Activated CD8-positive, alpha-beta T cell treated with anti-CD3 and anti-CD28 coated beads, Interleukin-2, amount 10 ng/mL, durations not matched to agents 7 days and 5 days (primary cell): Measurements from ENCODE around the gene CPNE4. TPM values are rescaled to one million over a fixed set of nuclear protein-coding genes. Genes with fewer than 3 reads are reported as not detected.
"Not testable (repeated sequence)": the region's sequence is repeated elsewhere in the genome, so short reads cannot be mapped to it uniquely, and the experiment has no call there.

ENCODE experiments used
- ATAC-seq: fragments of 150-1000 bp; cut with Tn5 transposase; one replicate; pipeline ENCODE4 v1.10.0; 2021; ENCODE audit warnings: moderate library complexity
- CTCF ChIA-PET: fragments of 350-600 bp; sonication (Branson Sonifier 250); formaldehyde crosslinking; loops from one replicate; lab custom pipeline; 2021; ENCODE audit warnings: antibody characterized with exemption; lab: Charles Lee
- POLR2A ChIA-PET: fragments of 350-600 bp; sonication (Branson Sonifier 250); formaldehyde crosslinking; loops from one replicate; lab custom pipeline; 2021; ENCODE audit warnings: antibody characterized with exemption; lab: Charles Lee
- DNase-seq: peaks from one replicate; pipeline ENCODE4 v3.0.0-alpha.2; 2020
- H3K27ac Mint-ChIP-seq: one replicate; pipeline ENCODE4 v1.8.0; 2021; ENCODE audit warnings: mild to moderate bottlenecking, mixed read lengths
- H3K27me3 Mint-ChIP-seq: one replicate; pipeline ENCODE4 v1.8.0; 2021; ENCODE audit warnings: low read depth, mixed read lengths
- H3K36me3 Mint-ChIP-seq: one replicate; pipeline ENCODE4 v1.8.0; 2021; ENCODE audit warnings: low read depth, mixed read lengths
- H3K4me1 Mint-ChIP-seq: one replicate; pipeline ENCODE4 v1.8.0; 2021; ENCODE audit warnings: low read depth, mixed read lengths
- H3K4me3 Mint-ChIP-seq: one replicate; pipeline ENCODE4 v1.8.0; 2021; ENCODE audit warnings: mild to moderate bottlenecking, mixed read lengths
- H3K9me3 Mint-ChIP-seq: one replicate; pipeline ENCODE4 v1.8.0; 2022; ENCODE audit warnings: mixed read lengths; ENCODE audit not compliant: insufficient read depth
- total RNA-seq, 2 experiments: library from RNA; stranded (reverse); gene quantifications; one replicate each; pipeline ENCODE4 v1.2.3, GENCODE V29; 2021

The CPNE4 gene
- total RNA-seq, 2 experiments from 2014 or later = not detected

DNA sequence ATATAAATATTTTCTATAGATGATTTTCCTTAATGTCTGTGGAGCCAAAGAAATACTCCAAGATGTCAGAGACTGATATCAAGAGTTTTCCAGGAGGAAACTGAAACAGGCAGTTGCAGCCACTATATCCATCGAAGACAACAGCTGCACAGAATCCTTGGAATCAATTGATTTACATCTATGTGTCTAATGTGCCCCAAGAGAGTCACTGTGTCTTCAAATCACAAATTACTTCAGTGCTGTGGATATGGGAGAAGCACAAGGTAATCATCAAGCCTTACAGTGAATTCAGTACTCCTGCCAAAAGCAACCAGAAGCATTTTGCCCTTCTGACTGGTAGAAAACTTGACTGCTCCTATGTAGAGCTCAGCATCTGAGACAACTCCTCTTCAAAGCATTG is 51.1 kb downstream of the CPNE4 start:
- CTCF ChIA-PET = no interaction called here

GRCh38 chr3:131981323-131981722 is 53.5 kb downstream of the CPNE4 start:
- Mint-ChIP-seq H3K27me3 (no peaks in the 10 kb centered on the region), H3K4me3 (no peak overlapping the region), H3K4me1 (no peaks in the 10 kb centered on the region), H3K27ac (no peak overlapping the region), H3K36me3 (no peaks in the 10 kb centered on the region), H3K9me3 (no peaks in the 10 kb centered on the region)
- DNase-seq = no peak
- ATAC-seq = no peak
- CTCF ChIA-PET = no interaction called here
- POLR2A ChIA-PET = no interaction called here

More for the DNA sequence above, 51.1 kb downstream of the CPNE4 start:
- POLR2A ChIA-PET = no interaction called here
- no peak for DNase-seq
- Mint-ChIP-seq H3K4me1 (no peaks in the 10 kb centered on the region), H3K9me3 (no peaks in the 10 kb centered on the region), H3K27me3 (no peaks in the 10 kb centered on the region), H3K4me3 (no peak overlapping the region), H3K27ac (no peak overlapping the region), H3K36me3 (no peaks in the 10 kb centered on the region)
- no peak for ATAC-seq

DNA sequence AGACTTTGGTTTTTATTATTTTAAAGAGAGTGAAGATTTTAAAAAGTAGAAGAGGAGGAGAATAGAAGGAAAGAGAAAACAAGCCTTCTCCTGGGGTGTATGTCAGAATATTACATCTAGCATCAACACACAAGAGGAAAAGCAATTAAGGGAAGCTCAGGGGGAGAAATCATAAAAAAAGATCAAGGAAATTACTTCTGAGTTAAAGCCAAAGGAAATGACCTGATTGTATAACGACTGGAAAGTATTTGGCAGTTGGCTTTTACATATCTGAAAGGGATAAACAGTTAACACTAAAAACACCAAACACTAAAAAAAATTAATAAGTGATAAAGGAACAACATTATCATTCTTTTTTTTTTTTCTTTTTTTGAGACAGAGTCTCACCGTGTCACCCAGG is 58.4 kb downstream of the CPNE4 start:
- Mint-ChIP-seq H3K4me3 (no peak overlapping the region), H3K4me1 (no peaks in the 10 kb centered on the region), H3K27ac (no peak overlapping the region), H3K36me3 (no peaks in the 10 kb centered on the region), H3K9me3 (no peaks in the 10 kb centered on the region), H3K27me3 (no peaks in the 10 kb centered on the region)
- ChIA-PET CTCF (no interaction called here), POLR2A (no interaction called here)
- DNase-seq = no peak
- ATAC-seq = no peak

GRCh38 chr3:131975047-131975446 is 59.8 kb downstream of the CPNE4 start:
- Mint-ChIP-seq H3K36me3 (no peaks in the 10 kb centered on the region), H3K4me1 (no peaks in the 10 kb centered on the region), H3K27ac (no peak overlapping the region), H3K4me3 (no peak overlapping the region), H3K27me3 (no peaks in the 10 kb centered on the region), H3K9me3 (no peaks in the 10 kb centered on the region)
- DNase-seq = no peak
- no peak for ATAC-seq
- ChIA-PET POLR2A (no interaction called here), CTCF (no interaction called here)

DNA sequence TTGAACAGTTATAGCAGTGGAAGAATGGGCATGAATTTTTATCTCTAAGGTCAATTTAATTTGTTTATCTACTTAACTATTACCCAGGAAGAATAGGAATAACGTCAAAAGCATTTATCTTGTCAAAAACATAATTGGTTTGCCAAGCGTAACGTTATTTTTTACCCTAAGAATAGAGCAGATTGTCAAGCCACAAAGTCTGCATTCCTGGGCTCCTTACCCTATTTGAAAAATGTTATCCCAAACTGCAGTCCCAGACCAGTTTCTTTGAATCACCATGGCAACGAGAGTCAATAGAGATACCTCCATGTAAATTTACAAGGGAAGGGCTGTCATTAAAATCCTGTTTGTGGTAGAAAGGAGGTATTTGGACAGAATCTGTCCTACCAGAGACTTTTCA is 61.1 kb downstream of the CPNE4 start:
- ATAC-seq (no peak), DNase-seq (no peak)
- Mint-ChIP-seq H3K36me3 (no peaks in the 10 kb centered on the region), H3K4me1 (no peaks in the 10 kb centered on the region), H3K27ac (no peak overlapping the region), H3K9me3 (no peaks in the 10 kb centered on the region), H3K27me3 (no peaks in the 10 kb centered on the region), H3K4me3 (no peak overlapping the region)
- ChIA-PET CTCF (no interaction called here), POLR2A (no interaction called here)

GRCh38 chr3:131972550-131972949 is 62.3 kb downstream of the CPNE4 start:
- Mint-ChIP-seq H3K27ac (no peak overlapping the region), H3K27me3 (no peaks in the 10 kb centered on the region), H3K36me3 (no peaks in the 10 kb centered on the region), H3K4me3 (no peak overlapping the region), H3K9me3 (no peaks in the 10 kb centered on the region), H3K4me1 (no peaks in the 10 kb centered on the region)
- ATAC-seq = no peak
- no peak for DNase-seq
- ChIA-PET POLR2A (no interaction called here), CTCF (no interaction called here)

- CTCF ChIA-PET = no interaction called here
- POLR2A ChIA-PET = no interaction called here
Measured at GRCh38 chr3:131972091-131972490, 62.7 kb downstream of the CPNE4 start.

DNA sequence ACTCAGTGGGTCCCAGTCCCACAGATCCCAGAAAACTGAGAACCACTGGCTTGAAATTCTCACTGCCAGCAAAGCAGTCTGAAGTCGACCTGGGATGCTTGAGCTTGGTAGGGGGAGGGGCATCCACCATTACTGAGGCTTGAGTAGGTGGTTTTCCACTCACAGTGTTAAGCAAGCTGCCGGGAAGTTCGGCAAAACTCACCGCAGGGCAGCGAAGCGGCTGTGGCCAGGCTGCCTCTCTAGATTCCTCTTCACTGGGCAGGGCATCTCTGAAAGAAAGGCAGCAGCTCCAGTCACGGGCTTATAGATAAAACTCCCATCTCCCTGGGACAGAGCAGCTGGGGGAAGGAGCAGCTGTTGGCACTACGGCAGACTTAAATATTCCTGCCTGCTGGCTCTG is 71.4 kb downstream of the CPNE4 start:
- H3K36me3 Mint-ChIP-seq, H3K27me3 Mint-ChIP-seq, H3K9me3 Mint-ChIP-seq, H3K4me3 Mint-ChIP-seq, CTCF ChIA-PET, H3K27ac Mint-ChIP-seq, DNase-seq, POLR2A ChIA-PET, ATAC-seq, H3K4me1 Mint-ChIP-seq: not testable (repeated sequence)

More at GRCh38 chr3:131972091-131972490, 62.7 kb downstream of the CPNE4 start:
- H3K4me1 Mint-ChIP-seq = no peaks in the 10 kb centered on the region
- H3K27ac Mint-ChIP-seq = no peak overlapping the region
- H3K36me3 Mint-ChIP-seq = no peaks in the 10 kb centered on the region
- H3K27me3 Mint-ChIP-seq = no peaks in the 10 kb centered on the region
- ATAC-seq (no peak), DNase-seq (no peak)
- no peaks in the 10 kb centered on the region for H3K9me3 Mint-ChIP-seq
- H3K4me3 Mint-ChIP-seq = no peak overlapping the region

DNA sequence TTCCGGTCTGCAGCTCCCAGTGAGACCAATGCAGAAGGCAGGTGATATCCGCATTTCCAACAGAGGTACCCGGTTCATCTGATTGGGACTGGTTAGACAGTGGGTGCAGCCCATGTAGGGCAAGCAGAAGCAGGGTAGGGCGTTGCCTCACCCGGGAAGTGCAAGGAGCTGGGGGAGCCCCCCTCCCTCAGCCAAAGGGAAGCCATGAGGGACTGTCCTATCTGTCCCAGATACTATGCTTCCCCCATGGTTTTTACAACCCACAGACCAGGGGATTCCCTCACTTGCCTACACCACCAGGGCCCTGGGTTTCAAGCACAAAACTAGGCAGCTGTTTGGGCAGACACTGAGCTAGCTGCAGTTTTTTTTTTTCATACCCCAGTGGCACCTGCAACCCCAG is 71.8 kb downstream of the CPNE4 start:
- DNase-seq (no peak), ATAC-seq (no peak)
- H3K36me3 Mint-ChIP-seq = no peaks in the 10 kb centered on the region
- no peaks in the 10 kb centered on the region for H3K27me3 Mint-ChIP-seq
- no peaks in the 10 kb centered on the region for H3K4me1 Mint-ChIP-seq
- H3K9me3 Mint-ChIP-seq = no peaks in the 10 kb centered on the region
- no peak overlapping the region for H3K4me3 Mint-ChIP-seq
- no peak overlapping the region for H3K27ac Mint-ChIP-seq
- POLR2A ChIA-PET = no interaction called here
- CTCF ChIA-PET = no interaction called here

DNA sequence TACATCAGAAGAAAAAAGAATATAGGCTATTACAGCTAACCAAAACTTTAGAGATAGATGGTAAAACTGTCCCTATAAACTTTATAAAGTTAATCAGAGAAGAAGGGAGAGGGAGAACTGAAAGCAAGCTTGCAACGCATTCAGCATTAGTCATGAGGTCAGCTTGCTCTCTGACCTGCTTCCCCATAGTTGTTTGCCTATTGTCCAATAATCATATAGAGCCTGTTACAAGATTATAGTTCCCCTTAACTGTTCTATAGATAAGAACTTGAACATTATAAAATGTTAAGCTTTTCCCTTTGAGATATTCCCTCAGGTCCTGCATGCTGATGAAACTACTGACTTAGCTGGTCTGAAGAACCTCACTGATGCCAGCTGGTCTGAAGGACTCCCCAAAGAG is 74.5 kb downstream of the CPNE4 start:
- POLR2A ChIA-PET = no interaction called here
- Mint-ChIP-seq H3K27me3 (no peaks in the 10 kb centered on the region), H3K4me3 (no peak overlapping the region), H3K4me1 (no peaks in the 10 kb centered on the region), H3K9me3 (no peaks in the 10 kb centered on the region), H3K36me3 (no peaks in the 10 kb centered on the region), H3K27ac (no peak overlapping the region)
- no peak for DNase-seq
- ATAC-seq = no peak
- CTCF ChIA-PET = no interaction called here

- POLR2A ChIA-PET = no interaction called here
- ATAC-seq = no peak
- Mint-ChIP-seq H3K4me1 (no peaks in the 10 kb centered on the region), H3K27ac (no peak overlapping the region), H3K9me3 (no peaks in the 10 kb centered on the region), H3K36me3 (no peaks in the 10 kb centered on the region), H3K27me3 (no peaks in the 10 kb centered on the region), H3K4me3 (no peak overlapping the region)
- DNase-seq = no peak
- CTCF ChIA-PET = no interaction called here
Measured at GRCh38 chr3:131957980-131958379, 76.8 kb downstream of the CPNE4 start.

DNA sequence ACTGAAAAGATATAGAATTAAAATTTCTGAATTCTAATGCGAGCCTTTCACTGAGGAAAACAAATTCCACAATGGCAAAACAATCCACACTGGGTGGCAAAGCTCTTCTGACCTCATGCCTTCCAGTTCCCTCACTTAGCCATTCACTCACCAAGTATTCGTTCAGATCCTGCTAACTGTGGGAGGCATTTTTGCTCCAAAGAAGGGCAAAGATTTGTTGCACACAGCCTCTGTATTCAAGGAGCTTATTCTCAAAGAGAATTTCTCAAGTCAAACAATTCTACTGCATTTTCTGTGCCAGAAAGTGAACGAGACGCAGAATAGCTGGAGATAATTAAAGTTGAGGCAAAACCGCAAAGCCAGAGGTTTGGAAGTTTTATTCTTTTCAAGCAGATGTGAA is 77.3 kb downstream of the CPNE4 start:
- POLR2A ChIA-PET = no interaction called here
- no peak overlapping the region for H3K27ac Mint-ChIP-seq
- ATAC-seq (no peak), DNase-seq (no peak)
- no peaks in the 10 kb centered on the region for H3K36me3 Mint-ChIP-seq
- CTCF ChIA-PET = no interaction called here
- H3K27me3 Mint-ChIP-seq = no peaks in the 10 kb centered on the region
- H3K9me3 Mint-ChIP-seq = no peaks in the 10 kb centered on the region
- no peaks in the 10 kb centered on the region for H3K4me1 Mint-ChIP-seq
- H3K4me3 Mint-ChIP-seq = no peak overlapping the region

DNA sequence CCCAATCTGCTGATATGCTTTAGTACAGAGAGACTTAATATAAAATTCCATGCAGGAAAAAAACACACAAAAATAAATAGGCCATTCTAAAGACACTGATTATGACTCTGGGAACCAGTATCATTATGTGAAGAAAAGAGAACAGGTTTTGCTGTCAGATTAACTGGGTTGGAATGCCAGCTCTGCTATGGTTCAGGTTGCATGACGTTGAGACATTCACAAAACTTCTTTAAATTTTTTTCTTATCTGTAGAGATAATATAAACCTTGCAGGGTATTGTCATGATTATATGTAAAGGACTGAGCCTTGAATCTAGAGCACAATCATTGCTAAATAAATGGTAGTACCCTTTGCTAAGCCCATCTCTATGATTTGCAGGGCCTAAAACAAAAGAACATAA is 86.0 kb downstream of the CPNE4 start:
- CTCF ChIA-PET = no interaction called here
- Mint-ChIP-seq H3K9me3 (no peaks in the 10 kb centered on the region), H3K36me3 (no peaks in the 10 kb centered on the region), H3K4me3 (no peak overlapping the region), H3K4me1 (peaks cover 5% of the 10 kb centered on the region), H3K27ac (no peak overlapping the region), H3K27me3 (no peaks in the 10 kb centered on the region)
- POLR2A ChIA-PET = no interaction called here
- no peak for ATAC-seq
- no peak for DNase-seq
